Prostate gland (tissue), 2 donors: ENCODE data around the gene BIRC6. TPM values are rescaled to one million over a fixed set of nuclear protein-coding genes. Genes with fewer than 3 reads are reported as not detected.

Experiments used
- DNase-seq: peaks from one replicate; pipeline ENCODE4 v3.0.0-alpha.2; 2019; ENCODE audit warnings: low spot score
- H3K27ac ChIP-seq, 2 donors: fragments of 200-600 bp; sonication (generic); 2 replicates each; pipeline ENCODE4 v1.5.1; 2017 to 2019
- H3K27me3 ChIP-seq: fragments of 200-600 bp; sonication (generic); replicated peaks from 2 replicates; pipeline ENCODE4 v1.5.1; 2019; ENCODE audit not compliant: insufficient read depth
- H3K36me3 ChIP-seq, 2 donors: fragments of 200-600 bp; sonication (generic); 1 replicate in 1 of 2; 2 replicates in 1 of 2; pipeline versions ENCODE4 v1.5.1 to v1.8.1; 2017 to 2019
- H3K4me1 ChIP-seq: fragments of 200-600 bp; sonication (generic); replicated peaks from 2 replicates; pipeline ENCODE4 v1.5.1; 2019
- H3K4me3 ChIP-seq, 2 donors: fragments of 200-600 bp; sonication (generic); 2 replicates each; pipeline ENCODE4 v1.5.1; 2017 to 2019
- H3K9me3 ChIP-seq: fragments of 200-600 bp; sonication (generic); 2 replicates; pipeline ENCODE4 v1.5.1; 2017
- CTCF ChIP-seq, 4 experiments: fragments of 200-600 bp in 2 of 4; fragments of 450-650 bp in 2 of 4; sonication (generic) in 2 of 4; IDR thresholded peaks; 1 replicate in 3 of 4; 2 replicates in 1 of 4; pipeline ENCODE4 v1.5.1; 2016 to 2019; ENCODE audit warnings: antibody characterized with exemption in 4 of 4, mild to moderate bottlenecking in 2 of 4, moderate library complexity in 2 of 4
- POLR2A ChIP-seq: fragments of 450-650 bp; IDR thresholded peaks from one replicate; pipeline ENCODE4 v1.6.1; 2016; ENCODE audit warnings: antibody characterized with exemption, mild to moderate bottlenecking
- POLR2AphosphoS5 ChIP-seq: sonication (generic); formaldehyde crosslinking; IDR thresholded peaks from one replicate; pipeline ENCODE4 v1.6.1; 2017; ENCODE audit warnings: antibody characterized with exemption
- WGBS: methylation state at CpG from one replicate; pipeline ENCODE4 v1.1.5; 2018; 5-methylcytosine and 5-hydroxymethylcytosine counted together
- intact Hi-C: fragments of 100-400 bp; cut with DNase I; formaldehyde crosslinking; loops from one replicate; pipeline ENCODE4 v1.14.2; 2022
- total RNA-seq, 2 donors: library from RNA; depleted of rRNA; stranded (reverse); fragments of >200 nt; gene quantifications; one replicate each; pipeline ENCODE4 v1.1.0, GENCODE V29; 2016

The BIRC6 gene
- total RNA-seq, 2 donors from 2014 or later, result 89.6 to 113 TPM

DNA sequence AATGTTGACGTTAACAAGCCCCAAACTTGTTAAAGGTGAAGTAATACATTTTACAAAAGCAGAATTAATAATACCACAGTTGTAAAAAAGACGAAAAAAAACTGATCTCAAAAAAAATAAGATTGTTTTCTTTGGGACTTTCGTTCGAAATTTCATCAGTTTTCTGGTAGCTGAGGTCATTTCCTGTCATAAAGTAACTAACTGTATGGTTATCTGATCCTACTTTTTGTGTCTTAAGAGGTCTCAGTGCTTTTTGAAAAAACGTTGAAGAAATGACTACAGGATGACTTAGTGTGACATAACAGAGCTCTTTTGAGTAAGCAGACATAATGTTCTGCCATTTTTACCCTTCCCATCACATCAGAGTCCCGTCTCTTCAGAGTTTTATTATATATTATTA lies 79.3 kb downstream of the BIRC6 start:
- TF ChIP-seq CTCF (IDR thresholded peaks at IDR 0.05) (no peak), POLR2AphosphoS5 (no peak), POLR2A (no peak)
- intact Hi-C loops, result no loop called here
- no peaks in the 10 kb centered on the region for H3K9me3 ChIP-seq
- no peaks in the 10 kb centered on the region for H3K27me3 ChIP-seq
- H3K4me1 ChIP-seq, result no peaks in the 10 kb centered on the region
- H3K4me3 ChIP-seq, result no peak overlapping the region
- H3K27ac ChIP-seq, result no peak overlapping the region
- 62% methylated on average over 6 of the region's 6 CpGs for WGBS
- no peaks in the 10 kb centered on the region for H3K36me3 ChIP-seq
- no peak for DNase-seq

DNA sequence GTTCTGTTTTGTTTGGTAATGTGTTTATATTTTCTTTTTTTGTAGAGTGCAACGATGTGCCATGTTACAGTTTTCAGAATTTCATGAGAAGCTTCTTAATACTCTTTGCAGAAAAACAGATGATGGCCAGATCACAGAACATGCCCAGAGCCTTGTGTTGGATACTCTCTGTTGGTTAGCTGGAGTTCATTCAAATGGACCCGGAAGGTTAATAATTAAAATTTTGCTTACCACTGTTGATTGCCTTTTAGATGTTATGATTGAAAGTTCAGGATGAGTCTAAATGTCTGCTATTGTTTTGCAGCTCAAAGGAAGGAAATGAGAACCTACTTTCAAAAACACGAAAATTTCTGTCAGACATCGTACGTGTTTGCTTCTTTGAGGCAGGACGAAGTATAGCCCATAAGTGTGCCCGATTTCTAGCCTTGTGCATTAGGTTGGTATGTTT lies 85.2 kb downstream of the BIRC6 start:
- H3K4me1 ChIP-seq, result no peaks in the 10 kb centered on the region
- WGBS, result 96% methylated on average over 7 of the region's 7 CpGs
- H3K9me3 ChIP-seq, result no peaks in the 10 kb centered on the region
- no peaks in the 10 kb centered on the region for H3K36me3 ChIP-seq
- no peaks in the 10 kb centered on the region for H3K27me3 ChIP-seq
- no peak overlapping the region for H3K27ac ChIP-seq
- DNase-seq, result no peak
- TF ChIP-seq POLR2AphosphoS5, result no peak
- TF ChIP-seq POLR2A, result no peak
- no peak for TF ChIP-seq CTCF (IDR thresholded peaks at IDR 0.05)
- H3K4me3 ChIP-seq, result no peak overlapping the region
- intact Hi-C loops, result no loop called here

- Histone ChIP-seq H3K27ac (no peak overlapping the region), H3K4me1 (no peaks in the 10 kb centered on the region), H3K36me3 (no peaks in the 10 kb centered on the region), H3K4me3 (no peak overlapping the region), H3K27me3 (no peaks in the 10 kb centered on the region), H3K9me3 (no peaks in the 10 kb centered on the region)
- WGBS, result 91% methylated on average over 6 of the region's 6 CpGs
- no peak for TF ChIP-seq POLR2A
- no peak for TF ChIP-seq CTCF (IDR thresholded peaks at IDR 0.05)
- no peak for TF ChIP-seq POLR2AphosphoS5
- no peak for DNase-seq
- intact Hi-C loops, result no loop called here
Measured at GRCh38 chr2:32446369-32446768, 89.5 kb downstream of the BIRC6 start.

- H3K27me3 ChIP-seq, result no peaks in the 10 kb centered on the region
- TF ChIP-seq POLR2AphosphoS5, result no peak
- no peak for TF ChIP-seq CTCF (IDR thresholded peaks at IDR 0.05)
- TF ChIP-seq POLR2A, result no peak
- no peak overlapping the region for H3K27ac ChIP-seq
- no peak for DNase-seq
- H3K9me3 ChIP-seq, result no peaks in the 10 kb centered on the region
- intact Hi-C loops, result no loop called here
- no peak overlapping the region for H3K4me3 ChIP-seq
- no peaks in the 10 kb centered on the region for H3K36me3 ChIP-seq
- H3K4me1 ChIP-seq, result no peaks in the 10 kb centered on the region
Measured at GRCh38 chr2:32450851-32451250, 94.0 kb downstream of the BIRC6 start.

GRCh38 chr2:32452338-32453064 lies 95.7 kb downstream of the BIRC6 start:
- no peak for TF ChIP-seq CTCF (IDR thresholded peaks at IDR 0.05)
- TF ChIP-seq POLR2AphosphoS5, result no peak
- no peak for TF ChIP-seq POLR2A
- Histone ChIP-seq H3K36me3 (no peaks in the 10 kb centered on the region), H3K4me3 (no peak overlapping the region), H3K27me3 (no peaks in the 10 kb centered on the region), H3K9me3 (no peaks in the 10 kb centered on the region), H3K27ac (no peak overlapping the region), H3K4me1 (no peaks in the 10 kb centered on the region)
- intact Hi-C loops, result no loop called here
- WGBS, result 91% methylated on average over 2 of the region's 2 CpGs
- no peak for DNase-seq
